ENCODE measurements around the gene IL10RB.

DNA sequence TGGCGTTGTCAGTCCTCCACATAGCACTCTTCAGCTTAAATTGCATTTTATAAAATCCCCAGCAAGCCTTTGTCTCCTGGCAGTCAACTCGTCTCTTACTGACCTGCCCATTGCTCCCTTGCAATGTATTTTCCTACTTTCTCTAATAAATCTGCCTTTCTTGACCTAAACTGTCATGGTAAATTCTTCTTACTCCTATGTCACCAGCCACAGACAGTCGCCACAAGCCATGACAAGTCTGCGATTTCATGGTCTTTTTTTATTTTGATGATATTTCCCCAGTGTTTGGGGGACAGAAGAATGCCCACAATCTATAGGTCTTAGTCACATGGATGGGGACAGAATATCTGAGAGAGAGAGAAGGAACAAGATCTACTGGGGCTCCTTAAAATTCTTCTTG lies 28.0 kb upstream of the IL10RB start:
- TF ChIP-seq, protein P1, sequence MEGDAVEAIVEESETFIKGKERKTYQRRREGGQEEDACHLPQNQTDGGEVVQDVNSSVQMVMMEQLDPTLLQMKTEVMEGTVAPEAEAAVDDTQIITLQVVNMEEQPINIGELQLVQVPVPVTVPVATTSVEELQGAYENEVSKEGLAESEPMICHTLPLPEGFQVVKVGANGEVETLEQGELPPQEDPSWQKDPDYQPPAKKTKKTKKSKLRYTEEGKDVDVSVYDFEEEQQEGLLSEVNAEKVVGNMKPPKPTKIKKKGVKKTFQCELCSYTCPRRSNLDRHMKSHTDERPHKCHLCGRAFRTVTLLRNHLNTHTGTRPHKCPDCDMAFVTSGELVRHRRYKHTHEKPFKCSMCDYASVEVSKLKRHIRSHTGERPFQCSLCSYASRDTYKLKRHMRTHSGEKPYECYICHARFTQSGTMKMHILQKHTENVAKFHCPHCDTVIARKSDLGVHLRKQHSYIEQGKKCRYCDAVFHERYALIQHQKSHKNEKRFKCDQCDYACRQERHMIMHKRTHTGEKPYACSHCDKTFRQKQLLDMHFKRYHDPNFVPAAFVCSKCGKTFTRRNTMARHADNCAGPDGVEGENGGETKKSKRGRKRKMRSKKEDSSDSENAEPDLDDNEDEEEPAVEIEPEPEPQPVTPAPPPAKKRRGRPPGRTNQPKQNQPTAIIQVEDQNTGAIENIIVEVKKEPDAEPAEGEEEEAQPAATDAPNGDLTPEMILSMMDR (IDR thresholded peaks at IDR 0.05; ENCODE audit: low read depth, low read length): no peak
- no peak for TF ChIP-seq EZH2phosphoT487 (IDR thresholded peaks at IDR 0.05; ENCODE audit: low read depth)

All from OCI-LY3 (cell line).